DMS53 treated with DMSO at 0.1 percent for 48 hours (cell line): Measurements from ENCODE around the gene HTR2A.

Source experiments
- DNase-seq: peaks from one replicate; lab custom pipeline; 2025; ENCODE audit not compliant: unreplicated experiment; lab: John Stamatoyannopoulos, UW

HTR2A gene

GRCh38 chr13:46896341-46897137, at the start of gene HTR2A:
HTR2A (minus strand) TSS chr13:46897053; CDS start chr13:46895906, 1,147 bp downstream.
- DNase-seq, result no peak

GRCh38 chr13:46936525-46936924, 39.7 kb upstream of the HTR2A start:
- DNase-seq, result peak; percentile 17

- peak; percentile 47 for DNase-seq
Measured at GRCh38 chr13:46934749-46935148, 37.9 kb upstream of the HTR2A start.

- DNase-seq, result no peak
Measured at GRCh38 chr13:46926916-46927590, 30.2 kb upstream of the HTR2A start.

- no peak for DNase-seq
Measured at GRCh38 chr13:46925486-46925885, 28.6 kb upstream of the HTR2A start.

- DNase-seq, result no peak
Measured at GRCh38 chr13:46914341-46914740, 17.5 kb upstream of the HTR2A start.

- no peak for DNase-seq
Measured at GRCh38 chr13:46913757-46914156, 16.9 kb upstream of the HTR2A start.

- no peak for DNase-seq
Measured at GRCh38 chr13:46909042-46909441, 12.2 kb upstream of the HTR2A start.

- no peak for DNase-seq
Measured at GRCh38 chr13:46908501-46908900, 11.6 kb upstream of the HTR2A start.

GRCh38 chr13:46906405-46906804, 9.6 kb upstream of the HTR2A start:
- no peak for DNase-seq

- DNase-seq, result no peak
Measured at GRCh38 chr13:46905249-46905648, 8.4 kb upstream of the HTR2A start.

- no peak for DNase-seq
Measured at GRCh38 chr13:46903748-46904147, 6.9 kb upstream of the HTR2A start.

GRCh38 chr13:46901721-46902120, 4.9 kb upstream of the HTR2A start:
- no peak for DNase-seq

GRCh38 chr13:46899801-46900200, 2.9 kb upstream of the HTR2A start:
- no peak for DNase-seq

- DNase-seq, result no peak
Measured at GRCh38 chr13:46895381-46895780, 1.5 kb downstream of the HTR2A start.

- no peak for DNase-seq
Measured at GRCh38 chr13:46894568-46894967, 2.3 kb downstream of the HTR2A start.

- peak; percentile 7 for DNase-seq
Measured at GRCh38 chr13:46893798-46894560, 2.9 kb downstream of the HTR2A start.

- no peak for DNase-seq
Measured at GRCh38 chr13:46893221-46893740, 3.6 kb downstream of the HTR2A start.

GRCh38 chr13:46885018-46885417, 11.8 kb downstream of the HTR2A start:
- DNase-seq, result no peak

- no peak for DNase-seq
Measured at GRCh38 chr13:46884531-46884930, 12.3 kb downstream of the HTR2A start.

- no peak for DNase-seq
Measured at GRCh38 chr13:46881621-46882020, 15.2 kb downstream of the HTR2A start.
